ENCODE data around the gene CIBAR2.

CIBAR2 gene

DNA sequence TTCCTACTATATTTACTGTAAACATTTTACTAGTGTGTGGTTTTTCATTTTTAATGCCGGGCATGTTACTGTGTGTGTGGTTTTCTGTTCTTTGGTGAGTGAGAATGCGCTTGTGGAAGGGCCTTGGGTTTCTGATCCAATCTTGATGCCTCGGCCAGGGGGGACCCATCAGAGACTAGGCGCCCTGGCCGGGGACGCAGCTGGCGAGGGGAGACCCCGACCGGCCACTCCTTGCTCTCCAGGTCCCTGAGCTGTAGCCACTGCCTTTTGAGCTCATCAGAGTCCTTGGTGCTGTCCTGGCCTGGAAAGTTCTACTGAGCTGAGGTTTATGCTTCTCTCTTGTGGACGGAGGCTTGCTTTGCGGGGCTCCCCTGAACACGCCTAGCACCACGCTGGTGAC is 47.2 kb downstream of the CIBAR2 start:
- Histone ChIP-seq H3K36me3 (ENCODE audit: control insufficient read depth in 1 of 2, insufficient read depth in 2 of 2, low read length in 2 of 2) (peaks cover 11 to 27% of the 10 kb centered on the region in 2 donors), H3K4me1 (ENCODE audit: control insufficient read depth in 1 of 2, insufficient read depth in 2 of 2, low read length in 2 of 2) (no peaks in the 10 kb centered on the region), H3K27me3 (ENCODE audit: low read depth, low read length) (no peaks in the 10 kb centered on the region), H3K4me3 (ENCODE audit: low read depth in 1 of 2, low read length in 2 of 2) (no peak overlapping the region), H3K9me3 (ENCODE audit: control insufficient read depth in 1 of 2, low read length in 2 of 2) (no peaks in the 10 kb centered on the region), H3K27ac (ENCODE audit: low read length) (no peak overlapping the region)

DNA sequence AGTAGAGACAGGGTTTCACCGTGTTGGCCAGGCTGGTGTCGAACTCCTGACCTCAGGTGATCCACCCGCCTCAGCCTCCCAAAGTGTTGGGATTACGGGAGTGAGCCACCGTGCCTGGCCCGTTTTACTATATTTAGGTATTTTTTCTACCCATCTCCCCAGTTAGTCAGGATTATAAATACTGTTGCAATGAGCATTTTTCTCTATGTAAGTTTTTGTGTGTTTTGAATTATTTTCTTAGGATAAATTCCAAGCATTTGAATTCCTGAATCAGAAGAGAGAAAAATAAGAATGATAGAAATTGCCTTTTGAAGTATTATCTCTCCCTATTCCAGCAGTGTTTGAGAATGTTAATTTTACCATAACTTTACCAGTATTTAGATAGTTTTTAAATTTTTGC is 48.1 kb downstream of the CIBAR2 start:
- no peak overlapping the region for H3K27ac ChIP-seq (ENCODE audit: low read length)
- no peak overlapping the region for H3K4me3 ChIP-seq (ENCODE audit: low read depth in 1 of 2, low read length in 2 of 2)
- H3K36me3 ChIP-seq (ENCODE audit: control insufficient read depth in 1 of 2, insufficient read depth in 2 of 2, low read length in 2 of 2), result peaks cover 9 to 20% of the 10 kb centered on the region in 2 donors

DNA sequence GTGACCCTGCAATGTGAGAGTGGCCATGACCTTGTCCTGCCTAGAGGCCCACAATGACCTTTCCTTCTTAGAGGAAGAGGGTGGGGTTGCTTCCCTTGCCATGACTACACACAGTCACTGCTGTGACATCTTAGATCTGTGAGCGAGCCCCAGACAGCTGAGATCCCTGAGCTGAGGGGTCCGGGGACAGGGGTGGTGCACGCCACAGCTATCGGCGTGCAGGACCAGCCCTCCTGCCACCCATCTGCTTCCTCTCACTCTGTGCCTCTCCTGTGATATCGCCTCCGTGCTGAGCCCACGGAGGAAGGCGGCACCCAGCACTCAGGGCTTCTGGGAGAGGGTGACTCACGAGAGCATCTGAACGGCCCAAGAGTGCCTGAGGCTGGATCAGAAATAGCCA is 49.4 kb downstream of the CIBAR2 start:
- no peaks in the 10 kb centered on the region for H3K9me3 ChIP-seq (ENCODE audit: control insufficient read depth in 1 of 2, low read length in 2 of 2)
- H3K4me1 ChIP-seq (ENCODE audit: control insufficient read depth in 1 of 2, insufficient read depth in 2 of 2, low read length in 2 of 2), result no peaks in the 10 kb centered on the region
- peaks cover 7 to 12% of the 10 kb centered on the region in 2 donors for H3K36me3 ChIP-seq (ENCODE audit: control insufficient read depth in 1 of 2, insufficient read depth in 2 of 2, low read length in 2 of 2)
- H3K27ac ChIP-seq (ENCODE audit: low read length), result no peak overlapping the region
- H3K27me3 ChIP-seq (ENCODE audit: low read depth, low read length), result no peaks in the 10 kb centered on the region
- no peak overlapping the region for H3K4me3 ChIP-seq (ENCODE audit: low read depth in 1 of 2, low read length in 2 of 2)

More for the DNA sequence above, 48.1 kb downstream of the CIBAR2 start:
- no peaks in the 10 kb centered on the region for H3K9me3 ChIP-seq (ENCODE audit: control insufficient read depth in 1 of 2, low read length in 2 of 2)
- H3K27me3 ChIP-seq (ENCODE audit: low read depth, low read length), result no peaks in the 10 kb centered on the region
- H3K4me1 ChIP-seq (ENCODE audit: control insufficient read depth in 1 of 2, insufficient read depth in 2 of 2, low read length in 2 of 2), result no peaks in the 10 kb centered on the region

DNA sequence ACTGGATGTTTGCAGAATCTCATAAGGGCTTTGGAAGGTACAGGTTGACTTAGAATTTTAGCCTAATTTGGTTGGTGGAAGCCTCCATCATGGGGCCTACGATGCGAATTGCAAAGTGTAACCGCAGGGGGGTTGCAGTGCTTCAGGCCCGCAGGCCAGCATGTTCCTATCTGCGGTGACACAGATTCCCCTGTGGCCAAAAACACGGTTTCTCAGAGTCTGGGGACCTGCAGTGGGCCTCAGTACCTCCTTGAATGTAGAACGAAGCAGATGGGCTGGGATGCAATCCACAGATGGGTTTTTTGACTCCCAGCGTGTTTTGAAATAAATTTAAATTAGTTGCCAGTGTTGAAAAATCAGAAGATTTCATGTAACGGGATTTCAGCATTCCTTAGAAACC is 49.9 kb downstream of the CIBAR2 start:
- Histone ChIP-seq H3K9me3 (ENCODE audit: control insufficient read depth in 1 of 2, low read length in 2 of 2) (no peaks in the 10 kb centered on the region), H3K4me3 (ENCODE audit: low read depth in 1 of 2, low read length in 2 of 2) (no peak overlapping the region), H3K36me3 (ENCODE audit: control insufficient read depth in 1 of 2, insufficient read depth in 2 of 2, low read length in 2 of 2) (peaks cover 4 to 8% of the 10 kb centered on the region in 2 donors), H3K4me1 (ENCODE audit: control insufficient read depth in 1 of 2, insufficient read depth in 2 of 2, low read length in 2 of 2) (no peaks in the 10 kb centered on the region), H3K27ac (ENCODE audit: low read length) (no peak overlapping the region), H3K27me3 (ENCODE audit: low read depth, low read length) (no peaks in the 10 kb centered on the region)

DNA sequence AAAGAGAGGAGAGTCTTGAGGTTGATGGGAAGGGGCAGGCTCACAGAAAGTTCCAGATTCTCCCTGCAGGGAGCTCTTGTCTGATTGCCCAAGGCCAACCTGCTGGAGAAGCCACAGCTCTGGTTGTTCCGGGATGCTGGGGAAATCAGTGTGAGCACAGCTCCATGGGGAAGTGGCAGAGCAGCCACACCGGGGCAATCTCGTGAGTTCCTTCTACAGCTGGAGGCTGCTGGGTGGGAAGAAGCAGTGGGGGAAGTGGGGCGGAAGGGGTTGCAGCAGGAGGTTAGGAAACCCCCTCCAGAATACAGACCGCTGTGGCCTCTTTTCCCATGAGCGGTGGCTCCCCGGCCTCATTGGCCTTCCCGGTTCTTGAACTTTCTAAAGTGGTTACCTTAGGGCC is 50.7 kb downstream of the CIBAR2 start:
- no peak overlapping the region for H3K4me3 ChIP-seq (ENCODE audit: low read depth in 1 of 2, low read length in 2 of 2)
- H3K36me3 ChIP-seq (ENCODE audit: control insufficient read depth in 1 of 2, insufficient read depth in 2 of 2, low read length in 2 of 2), result no peaks in the 10 kb centered on the region
- no peak overlapping the region for H3K27ac ChIP-seq (ENCODE audit: low read length)
- peaks cover 0 to 3% of the 10 kb centered on the region in 2 donors for H3K4me1 ChIP-seq (ENCODE audit: control insufficient read depth in 1 of 2, insufficient read depth in 2 of 2, low read length in 2 of 2)
- no peaks in the 10 kb centered on the region for H3K27me3 ChIP-seq (ENCODE audit: low read depth, low read length)
- H3K9me3 ChIP-seq (ENCODE audit: control insufficient read depth in 1 of 2, low read length in 2 of 2), result no peaks in the 10 kb centered on the region

DNA sequence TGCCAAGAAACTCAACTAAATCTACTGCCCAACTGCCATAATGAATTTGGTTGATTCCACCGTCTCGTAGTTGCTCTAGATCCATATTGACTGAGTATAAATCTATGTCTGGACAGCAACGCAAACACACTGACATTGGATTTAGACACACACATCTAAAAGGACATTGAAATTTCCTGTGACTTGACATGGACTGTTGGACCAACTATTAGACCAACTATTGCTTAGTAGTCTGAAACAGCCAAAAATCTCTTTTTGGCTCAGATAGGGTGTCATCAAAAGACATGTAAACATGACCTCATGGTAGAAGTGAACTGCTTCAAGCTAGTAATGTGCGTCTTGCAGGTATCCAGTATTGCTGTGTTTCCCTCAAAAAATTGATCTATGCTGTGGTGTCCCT is 53.4 kb downstream of the CIBAR2 start:
- peaks cover 7 to 13% of the 10 kb centered on the region in 2 donors for H3K4me1 ChIP-seq (ENCODE audit: control insufficient read depth in 1 of 2, insufficient read depth in 2 of 2, low read length in 2 of 2)
- no peaks in the 10 kb centered on the region for H3K27me3 ChIP-seq (ENCODE audit: low read depth, low read length)
- H3K4me3 ChIP-seq (ENCODE audit: low read depth in 1 of 2, low read length in 2 of 2), result no peak overlapping the region
- no peaks in the 10 kb centered on the region for H3K36me3 ChIP-seq (ENCODE audit: control insufficient read depth in 1 of 2, insufficient read depth in 2 of 2, low read length in 2 of 2)
- no peak overlapping the region for H3K27ac ChIP-seq (ENCODE audit: low read length)
- H3K9me3 ChIP-seq (ENCODE audit: control insufficient read depth in 1 of 2, low read length in 2 of 2), result no peaks in the 10 kb centered on the region

DNA sequence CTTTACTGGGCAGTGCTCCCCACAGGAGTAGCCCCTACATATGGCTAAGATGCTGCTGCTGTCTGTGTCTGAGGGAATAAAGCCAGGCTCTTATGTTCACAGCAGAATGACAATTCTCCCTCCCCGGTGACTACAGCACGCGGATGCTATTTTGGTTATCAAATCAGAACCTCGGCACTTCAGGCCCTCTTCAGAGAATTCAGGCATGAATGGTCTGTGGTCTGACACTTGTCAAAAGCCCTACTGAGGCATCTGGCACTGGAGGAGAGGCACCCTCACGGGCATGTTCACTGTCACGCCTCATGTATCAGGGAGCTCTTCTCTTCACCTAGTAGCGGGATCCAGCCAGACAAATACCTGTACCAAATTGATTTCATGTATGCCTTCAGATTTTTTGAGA is 54.3 kb downstream of the CIBAR2 start:
- peaks cover 7 to 13% of the 10 kb centered on the region in 2 donors for H3K4me1 ChIP-seq (ENCODE audit: control insufficient read depth in 1 of 2, insufficient read depth in 2 of 2, low read length in 2 of 2)
- no peaks in the 10 kb centered on the region for H3K36me3 ChIP-seq (ENCODE audit: control insufficient read depth in 1 of 2, insufficient read depth in 2 of 2, low read length in 2 of 2)
- no peak overlapping the region for H3K27ac ChIP-seq (ENCODE audit: low read length)
- no peaks in the 10 kb centered on the region for H3K27me3 ChIP-seq (ENCODE audit: low read depth, low read length)
- H3K4me3 ChIP-seq (ENCODE audit: low read depth in 1 of 2, low read length in 2 of 2), result no peak overlapping the region
- H3K9me3 ChIP-seq (ENCODE audit: control insufficient read depth in 1 of 2, low read length in 2 of 2), result no peaks in the 10 kb centered on the region

DNA sequence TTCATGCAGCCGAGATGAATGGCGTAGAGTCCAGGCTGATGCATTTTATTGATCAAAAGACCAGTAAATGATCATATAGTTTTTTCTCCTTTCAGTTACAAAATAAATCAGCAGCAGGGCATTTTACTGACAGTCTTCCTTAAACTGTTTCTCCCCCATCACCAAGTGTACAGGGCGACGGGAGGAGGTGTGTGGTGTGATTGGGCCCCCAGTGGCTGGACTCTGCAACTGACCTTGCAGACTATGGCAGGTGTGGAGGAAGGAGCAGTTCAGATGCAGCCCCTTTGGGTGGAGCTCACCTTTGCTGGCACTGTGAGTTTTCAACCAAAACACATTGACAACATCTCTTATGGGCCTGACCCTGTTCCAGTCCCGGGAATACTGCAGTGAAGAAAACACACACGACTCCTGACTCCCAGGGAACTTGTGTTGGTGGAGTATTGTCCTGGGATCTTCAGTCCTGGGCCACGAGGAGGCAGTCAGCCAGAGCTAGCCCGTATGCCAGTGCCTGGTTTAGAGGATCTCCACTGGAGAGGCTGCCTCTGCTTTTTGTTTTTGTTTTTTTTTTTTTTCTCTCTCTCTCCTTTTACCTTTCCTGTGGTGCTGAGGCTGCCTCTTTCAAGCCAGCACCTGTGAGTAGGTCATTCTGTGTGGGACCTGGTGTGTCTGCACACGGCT is 54.9 kb downstream of the CIBAR2 start:
- Histone ChIP-seq H3K27ac (ENCODE audit: low read length) (no peak overlapping the region), H3K9me3 (ENCODE audit: control insufficient read depth in 1 of 2, low read length in 2 of 2) (no peaks in the 10 kb centered on the region), H3K4me3 (ENCODE audit: low read depth in 1 of 2, low read length in 2 of 2) (no peak overlapping the region), H3K36me3 (ENCODE audit: control insufficient read depth in 1 of 2, insufficient read depth in 2 of 2, low read length in 2 of 2) (no peaks in the 10 kb centered on the region), H3K27me3 (ENCODE audit: low read depth, low read length) (no peaks in the 10 kb centered on the region), H3K4me1 (ENCODE audit: control insufficient read depth in 1 of 2, insufficient read depth in 2 of 2, low read length in 2 of 2) (peaks cover 7 to 13% of the 10 kb centered on the region in 2 donors)

DNA sequence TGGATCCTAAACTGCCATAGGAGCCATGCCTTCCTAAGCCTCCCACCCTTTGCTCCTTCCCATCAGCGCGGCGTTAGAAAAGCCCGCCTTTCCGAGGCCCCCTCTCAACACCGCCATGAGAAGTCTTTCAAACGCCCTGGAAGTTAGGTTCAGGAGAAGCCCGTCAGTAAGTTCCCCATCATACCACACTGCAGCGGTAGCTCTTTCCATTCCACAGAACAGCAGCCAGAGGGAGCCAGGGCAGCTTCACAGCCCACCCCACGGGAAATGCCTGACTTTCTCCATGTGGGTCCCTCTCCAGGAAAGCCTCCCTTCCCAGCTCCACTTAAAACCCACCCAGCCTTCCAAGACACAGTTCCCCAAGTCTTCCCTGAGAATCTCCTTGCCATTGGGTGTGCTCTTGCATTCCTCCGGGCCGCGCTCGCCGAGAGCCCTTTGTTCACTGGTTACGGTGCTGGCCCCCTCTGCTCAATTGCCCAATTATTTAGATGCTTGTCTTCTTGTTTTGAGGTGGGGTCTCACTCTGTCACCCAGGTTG is 56.0 kb downstream of the CIBAR2 start:
- peak overlapping the region; percentile 22 to 56 for H3K4me3 ChIP-seq (ENCODE audit: low read depth in 1 of 2, low read length in 2 of 2)
- peak overlapping the region; percentile 59 for H3K27ac ChIP-seq (ENCODE audit: low read length)
- H3K36me3 ChIP-seq (ENCODE audit: control insufficient read depth in 1 of 2, insufficient read depth in 2 of 2, low read length in 2 of 2), result no peaks in the 10 kb centered on the region
- peaks cover 7 to 13% of the 10 kb centered on the region in 2 donors for H3K4me1 ChIP-seq (ENCODE audit: control insufficient read depth in 1 of 2, insufficient read depth in 2 of 2, low read length in 2 of 2)
- H3K27me3 ChIP-seq (ENCODE audit: low read depth, low read length), result no peaks in the 10 kb centered on the region
- H3K9me3 ChIP-seq (ENCODE audit: control insufficient read depth in 1 of 2, low read length in 2 of 2), result no peaks in the 10 kb centered on the region

DNA sequence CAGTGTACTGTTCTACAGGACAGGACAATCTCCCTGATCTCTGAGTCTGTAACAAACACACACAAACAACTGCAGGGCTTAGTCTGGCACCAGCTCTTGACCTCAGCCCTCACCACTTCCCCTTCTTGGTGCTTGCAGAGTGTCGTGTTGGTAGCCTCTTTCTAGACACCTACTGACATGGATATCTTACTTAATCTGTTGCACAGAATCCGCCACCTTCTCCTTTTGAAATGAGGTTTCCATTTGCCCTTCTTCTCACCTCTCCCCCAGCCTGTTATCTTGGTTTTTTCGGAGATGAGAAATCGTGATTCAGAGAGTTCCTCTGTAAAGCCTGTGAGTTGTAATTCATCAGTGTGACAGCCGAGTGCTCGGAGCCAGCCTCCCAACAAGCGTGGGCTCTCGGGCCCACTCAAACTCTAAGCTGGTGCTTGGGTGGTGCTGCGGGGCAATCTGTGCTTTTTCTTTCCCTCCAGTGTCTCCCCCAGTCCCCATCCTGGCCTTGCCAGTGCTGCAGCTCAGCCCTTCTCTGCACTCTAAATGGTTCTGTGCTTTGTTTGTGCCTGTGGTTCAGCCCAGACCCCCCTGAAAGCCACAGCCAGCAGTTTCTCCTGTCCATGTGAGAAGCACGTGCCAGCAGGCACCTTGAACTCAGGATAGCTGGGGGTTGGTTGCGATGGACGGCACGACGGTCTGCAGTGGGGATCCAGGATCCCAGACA is 56.6 kb downstream of the CIBAR2 start:
- Histone ChIP-seq H3K9me3 (ENCODE audit: control insufficient read depth in 1 of 2, low read length in 2 of 2) (no peaks in the 10 kb centered on the region), H3K27ac (ENCODE audit: low read length) (peak overlapping the region; percentile 59), H3K4me1 (ENCODE audit: control insufficient read depth in 1 of 2, insufficient read depth in 2 of 2, low read length in 2 of 2) (peaks cover 7 to 13% of the 10 kb centered on the region in 2 donors), H3K27me3 (ENCODE audit: low read depth, low read length) (no peaks in the 10 kb centered on the region), H3K4me3 (ENCODE audit: low read depth in 1 of 2, low read length in 2 of 2) (peak overlapping the region; percentile 22 to 56), H3K36me3 (ENCODE audit: control insufficient read depth in 1 of 2, insufficient read depth in 2 of 2, low read length in 2 of 2) (no peaks in the 10 kb centered on the region)

DNA sequence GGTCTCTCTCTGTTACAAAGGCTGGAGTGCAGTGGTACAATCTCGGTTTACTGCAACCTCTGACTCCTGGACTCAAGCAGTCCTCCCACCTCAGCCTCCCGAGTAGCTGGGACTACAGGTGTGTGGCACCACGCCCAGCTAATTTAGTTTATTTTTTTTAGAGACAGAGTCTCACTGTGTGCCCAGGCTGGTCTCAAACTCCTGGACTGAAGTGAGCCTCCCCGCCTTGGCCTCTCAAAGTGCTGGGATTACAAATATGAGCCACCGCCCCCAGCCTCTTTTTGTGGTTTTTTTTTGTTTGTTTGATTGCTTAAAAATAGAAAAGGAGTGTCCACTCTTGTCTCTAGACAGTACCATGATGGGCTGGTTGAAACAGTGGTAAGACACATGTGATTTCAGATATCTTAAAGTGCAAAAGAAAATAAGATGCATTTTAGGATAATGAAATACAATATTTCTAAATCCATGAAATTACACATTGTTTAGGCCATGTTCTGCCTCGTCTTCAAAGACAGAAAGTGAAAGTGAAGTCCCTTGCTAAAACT is 57.3 kb downstream of the CIBAR2 start:
- no peaks in the 10 kb centered on the region for H3K36me3 ChIP-seq (ENCODE audit: control insufficient read depth in 1 of 2, insufficient read depth in 2 of 2, low read length in 2 of 2)
- H3K27ac ChIP-seq (ENCODE audit: low read length), result peak overlapping the region; percentile 59
- H3K4me1 ChIP-seq (ENCODE audit: control insufficient read depth in 1 of 2, insufficient read depth in 2 of 2, low read length in 2 of 2), result peaks cover 7 to 13% of the 10 kb centered on the region in 2 donors
- H3K27me3 ChIP-seq (ENCODE audit: low read depth, low read length), result no peaks in the 10 kb centered on the region
- H3K4me3 ChIP-seq (ENCODE audit: low read depth in 1 of 2, low read length in 2 of 2), result peak overlapping the region; percentile 22 to 56
- H3K9me3 ChIP-seq (ENCODE audit: control insufficient read depth in 1 of 2, low read length in 2 of 2), result no peaks in the 10 kb centered on the region

All from muscle layer of duodenum (tissue), 2 donors.